ENCODE measurements around the gene TMEFF2.

TMEFF2 gene

DNA sequence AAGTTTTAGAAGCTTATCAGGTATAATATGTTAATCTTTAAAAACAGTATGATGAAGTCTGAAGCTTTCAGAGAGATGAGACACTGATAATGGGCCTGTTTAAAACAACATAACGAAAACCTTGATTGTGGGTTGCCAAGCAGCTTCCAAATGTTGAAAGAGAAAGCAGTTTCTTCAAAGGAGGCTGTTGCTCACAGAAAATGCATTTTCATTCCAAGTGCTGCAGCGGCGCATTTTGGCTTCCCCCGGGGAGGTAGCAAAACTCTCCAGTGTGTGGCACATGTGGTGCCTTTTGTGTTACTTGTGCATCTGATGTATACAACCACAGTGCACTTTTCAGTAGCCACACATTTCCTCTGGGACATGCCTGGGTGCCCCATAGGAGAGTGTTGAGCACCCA, 66.1 kb downstream of the TMEFF2 start:
- no peak overlapping the region for H3K27ac ChIP-seq

GRCh38 chr2:192127434-192127833, 67.3 kb downstream of the TMEFF2 start:
- TF ChIP-seq, protein P1, sequence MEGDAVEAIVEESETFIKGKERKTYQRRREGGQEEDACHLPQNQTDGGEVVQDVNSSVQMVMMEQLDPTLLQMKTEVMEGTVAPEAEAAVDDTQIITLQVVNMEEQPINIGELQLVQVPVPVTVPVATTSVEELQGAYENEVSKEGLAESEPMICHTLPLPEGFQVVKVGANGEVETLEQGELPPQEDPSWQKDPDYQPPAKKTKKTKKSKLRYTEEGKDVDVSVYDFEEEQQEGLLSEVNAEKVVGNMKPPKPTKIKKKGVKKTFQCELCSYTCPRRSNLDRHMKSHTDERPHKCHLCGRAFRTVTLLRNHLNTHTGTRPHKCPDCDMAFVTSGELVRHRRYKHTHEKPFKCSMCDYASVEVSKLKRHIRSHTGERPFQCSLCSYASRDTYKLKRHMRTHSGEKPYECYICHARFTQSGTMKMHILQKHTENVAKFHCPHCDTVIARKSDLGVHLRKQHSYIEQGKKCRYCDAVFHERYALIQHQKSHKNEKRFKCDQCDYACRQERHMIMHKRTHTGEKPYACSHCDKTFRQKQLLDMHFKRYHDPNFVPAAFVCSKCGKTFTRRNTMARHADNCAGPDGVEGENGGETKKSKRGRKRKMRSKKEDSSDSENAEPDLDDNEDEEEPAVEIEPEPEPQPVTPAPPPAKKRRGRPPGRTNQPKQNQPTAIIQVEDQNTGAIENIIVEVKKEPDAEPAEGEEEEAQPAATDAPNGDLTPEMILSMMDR (IDR thresholded peaks at IDR 0.05) = no peak
- TF ChIP-seq ZFX (IDR thresholded peaks at IDR 0.05; ENCODE audit: borderline replicate concordance) = no peak
- no peak overlapping the region for H3K27ac ChIP-seq

More for the DNA sequence above, 66.1 kb downstream of the TMEFF2 start:
- TF ChIP-seq, protein P1 (IDR thresholded peaks at IDR 0.05) = no peak
- no peak for TF ChIP-seq ZFX (IDR thresholded peaks at IDR 0.05; ENCODE audit: borderline replicate concordance)

- no peak overlapping the region for H3K27ac ChIP-seq
- TF ChIP-seq, protein P1 (IDR thresholded peaks at IDR 0.05) = no peak
- no peak for TF ChIP-seq ZFX (IDR thresholded peaks at IDR 0.05; ENCODE audit: borderline replicate concordance)
These were observed 67.8 kb downstream of the TMEFF2 start for GRCh38 chr2:192126912-192127311.

DNA sequence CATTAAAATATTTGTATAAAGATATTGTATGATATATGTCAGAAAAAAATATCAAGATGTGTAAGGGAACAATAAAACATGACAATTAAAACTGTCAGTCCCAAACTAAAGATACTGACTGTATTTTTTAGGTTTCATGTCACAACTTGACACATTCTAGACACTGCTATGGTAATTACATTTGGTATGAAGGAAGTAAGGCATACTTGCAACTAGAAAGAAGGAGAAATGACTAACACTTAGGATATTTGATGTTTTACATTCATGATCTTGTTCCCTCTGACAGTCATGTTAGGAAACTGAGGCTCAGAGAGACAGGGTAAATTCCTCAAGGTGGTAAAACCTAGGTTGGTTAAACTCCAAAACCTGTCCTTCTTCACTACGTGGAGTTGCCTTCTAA, 68.3 kb downstream of the TMEFF2 start:
- TF ChIP-seq ZFX (IDR thresholded peaks at IDR 0.05; ENCODE audit: borderline replicate concordance) = no peak
- TF ChIP-seq, protein P1 (IDR thresholded peaks at IDR 0.05) = no peak

GRCh38 chr2:192124571-192124970, 70.2 kb downstream of the TMEFF2 start:
- TF ChIP-seq, protein P1 (IDR thresholded peaks at IDR 0.05) = no peak
- no peak for TF ChIP-seq ZFX (IDR thresholded peaks at IDR 0.05; ENCODE audit: borderline replicate concordance)
- H3K27ac ChIP-seq = no peak overlapping the region

More for the DNA sequence above, 68.3 kb downstream of the TMEFF2 start:
- H3K27ac ChIP-seq = no peak overlapping the region

DNA sequence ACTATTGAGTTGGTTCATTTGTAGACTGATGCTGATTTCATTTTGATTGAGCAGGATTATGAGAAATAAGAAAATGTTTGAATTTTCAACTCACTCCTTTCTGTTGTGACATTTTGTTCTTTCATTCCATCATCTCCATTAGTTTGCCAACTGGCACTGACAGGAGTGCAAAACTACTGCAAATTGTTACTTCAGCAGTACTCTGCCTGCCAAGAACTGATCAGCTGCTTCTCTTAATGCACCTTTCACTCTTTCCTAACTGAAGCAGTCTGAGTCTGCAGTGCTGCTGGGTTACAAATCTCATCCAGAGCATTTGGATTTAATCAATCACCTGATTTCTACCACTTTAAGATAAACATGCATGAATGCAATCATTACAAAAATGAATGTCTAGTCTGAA, 70.9 kb downstream of the TMEFF2 start:
- H3K27ac ChIP-seq = no peak overlapping the region
- no peak for TF ChIP-seq ZFX (IDR thresholded peaks at IDR 0.05; ENCODE audit: borderline replicate concordance)
- TF ChIP-seq, protein P1 (IDR thresholded peaks at IDR 0.05) = no peak

DNA sequence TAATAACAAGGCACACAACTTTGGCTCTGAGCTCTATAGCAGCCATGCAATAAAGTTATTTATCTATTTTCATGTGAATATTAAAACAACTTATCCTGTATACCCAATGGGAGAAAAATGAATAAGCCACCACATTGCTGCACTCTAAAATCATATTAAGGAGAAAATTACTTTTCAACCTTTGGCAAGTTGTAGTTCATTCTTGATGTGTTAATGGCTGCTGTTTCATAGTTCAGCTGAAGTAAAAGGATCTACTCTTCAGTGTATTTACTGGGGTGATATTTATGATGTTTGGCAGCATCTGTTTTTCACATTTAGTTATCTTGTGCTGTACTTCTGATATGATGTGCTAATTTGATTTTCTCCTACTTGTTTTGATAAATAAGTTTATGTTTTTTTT, 71.8 kb downstream of the TMEFF2 start:
- TF ChIP-seq, protein P1 (IDR thresholded peaks at IDR 0.05) = no peak
- TF ChIP-seq ZFX (IDR thresholded peaks at IDR 0.05; ENCODE audit: borderline replicate concordance) = no peak
- no peak overlapping the region for H3K27ac ChIP-seq

All from 22Rv1 (cell line).